ENCODE results near the gene WDR72. TPM values are rescaled to one million over a fixed set of nuclear protein-coding genes. Genes with fewer than 3 reads are reported as not detected.

WDR72 gene
- total RNA-seq, 1 donor = not detected

DNA sequence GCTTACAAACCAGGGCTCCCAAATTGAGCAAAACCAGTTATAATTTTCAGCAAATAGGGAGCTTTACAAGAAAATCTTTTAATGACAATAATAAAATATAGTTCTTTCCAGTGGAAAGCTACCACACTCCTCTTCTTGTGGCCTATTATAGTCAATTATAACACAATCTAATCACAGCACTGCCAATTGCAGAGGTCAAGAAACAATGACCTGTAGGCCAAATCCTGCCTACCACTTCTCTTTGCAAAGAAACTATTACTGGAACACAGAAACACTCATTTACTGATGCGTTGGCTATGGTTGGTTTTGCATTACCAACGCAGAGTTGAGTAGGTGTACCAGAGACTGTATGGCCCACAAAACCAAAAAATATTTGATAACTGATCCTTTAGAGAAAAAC is 110.5 kb downstream of the WDR72 start:
- H3K4me3 ChIP-seq (ENCODE audit: low read depth, low read length) = no peak overlapping the region
- TF ChIP-seq, protein P1, sequence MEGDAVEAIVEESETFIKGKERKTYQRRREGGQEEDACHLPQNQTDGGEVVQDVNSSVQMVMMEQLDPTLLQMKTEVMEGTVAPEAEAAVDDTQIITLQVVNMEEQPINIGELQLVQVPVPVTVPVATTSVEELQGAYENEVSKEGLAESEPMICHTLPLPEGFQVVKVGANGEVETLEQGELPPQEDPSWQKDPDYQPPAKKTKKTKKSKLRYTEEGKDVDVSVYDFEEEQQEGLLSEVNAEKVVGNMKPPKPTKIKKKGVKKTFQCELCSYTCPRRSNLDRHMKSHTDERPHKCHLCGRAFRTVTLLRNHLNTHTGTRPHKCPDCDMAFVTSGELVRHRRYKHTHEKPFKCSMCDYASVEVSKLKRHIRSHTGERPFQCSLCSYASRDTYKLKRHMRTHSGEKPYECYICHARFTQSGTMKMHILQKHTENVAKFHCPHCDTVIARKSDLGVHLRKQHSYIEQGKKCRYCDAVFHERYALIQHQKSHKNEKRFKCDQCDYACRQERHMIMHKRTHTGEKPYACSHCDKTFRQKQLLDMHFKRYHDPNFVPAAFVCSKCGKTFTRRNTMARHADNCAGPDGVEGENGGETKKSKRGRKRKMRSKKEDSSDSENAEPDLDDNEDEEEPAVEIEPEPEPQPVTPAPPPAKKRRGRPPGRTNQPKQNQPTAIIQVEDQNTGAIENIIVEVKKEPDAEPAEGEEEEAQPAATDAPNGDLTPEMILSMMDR (IDR thresholded peaks at IDR 0.05; ENCODE audit: insufficient read depth, low read depth, low read length) = no peak
- no peak for DNase-seq (ENCODE audit: low read depth)

DNA sequence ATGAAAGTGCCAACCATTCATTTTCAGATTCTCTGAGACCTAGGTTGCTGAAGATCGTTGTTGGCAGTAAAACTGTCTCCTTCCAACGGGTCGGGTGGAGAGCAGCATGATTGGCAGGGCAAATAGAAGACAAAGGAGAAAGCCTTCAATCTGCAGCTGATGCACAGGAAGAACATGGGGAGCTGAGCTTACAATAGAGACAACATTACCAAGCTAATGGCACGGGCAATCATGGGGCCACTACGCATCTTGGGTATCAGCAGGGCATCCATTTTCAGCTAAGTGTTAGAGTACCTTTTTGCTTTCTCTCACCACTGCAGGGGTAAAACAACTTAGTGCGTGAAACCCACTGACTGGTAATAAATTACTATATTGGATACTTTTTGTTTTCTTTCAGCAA is 114.8 kb downstream of the WDR72 start:
- DNase-seq (ENCODE audit: low read depth) = no peak
- no peak overlapping the region for H3K4me3 ChIP-seq (ENCODE audit: low read depth, low read length)
- TF ChIP-seq, protein P1 (IDR thresholded peaks at IDR 0.05; ENCODE audit: insufficient read depth, low read depth, low read length) = no peak

DNA sequence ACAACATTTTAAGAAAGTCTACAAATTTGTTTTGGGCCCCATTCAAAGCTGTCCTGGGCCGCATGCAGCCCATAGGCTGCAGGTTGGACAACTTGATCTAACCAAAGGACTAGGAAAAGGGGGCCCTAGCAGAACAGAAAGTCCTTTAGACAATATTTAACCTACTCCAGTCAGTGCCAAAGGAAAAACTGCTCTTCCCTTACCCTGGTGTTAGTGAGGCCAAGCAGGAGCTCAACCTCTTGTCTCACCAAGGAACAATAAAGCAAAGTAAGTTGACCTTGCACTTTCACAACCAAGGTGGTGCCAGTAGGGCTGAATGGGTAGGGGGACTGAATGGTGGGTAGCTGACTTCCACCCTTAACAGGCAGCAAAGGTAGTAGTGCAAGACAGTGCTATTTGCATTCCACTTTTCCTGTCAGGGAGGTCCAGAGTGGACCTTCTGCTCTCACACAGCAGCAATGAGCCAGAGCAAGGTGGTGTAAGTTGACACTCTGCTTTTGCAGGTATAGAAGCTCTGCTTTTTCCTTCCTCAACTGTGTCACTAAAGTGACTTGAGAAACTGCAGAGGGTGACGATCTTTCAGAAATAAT is 124.9 kb downstream of the WDR72 start:
- H3K4me3 ChIP-seq (ENCODE audit: low read depth, low read length) = no peak overlapping the region
- TF ChIP-seq, protein P1 (IDR thresholded peaks at IDR 0.05; ENCODE audit: insufficient read depth, low read depth, low read length) = no peak
- no peak for DNase-seq (ENCODE audit: low read depth)

DNA sequence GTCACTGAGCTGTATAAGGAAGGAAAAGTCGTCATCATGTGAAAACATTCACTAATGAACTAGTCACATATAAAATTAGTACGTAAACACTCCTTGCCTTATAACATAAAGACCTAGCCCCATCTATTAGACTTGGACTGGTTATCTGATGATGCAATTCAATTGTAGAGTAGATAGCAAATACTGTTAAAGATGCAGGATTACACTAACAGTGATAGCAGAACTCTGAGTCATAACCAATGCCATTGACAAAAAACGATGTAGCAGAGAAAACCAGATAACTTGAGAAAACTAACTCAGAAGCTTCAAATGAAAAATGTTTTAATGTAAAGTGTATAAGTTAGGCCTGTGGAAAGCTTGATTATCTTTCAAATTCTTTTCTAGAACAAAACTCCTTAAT is 132.2 kb downstream of the WDR72 start:
- H3K4me3 ChIP-seq (ENCODE audit: low read depth, low read length) = no peak overlapping the region
- TF ChIP-seq, protein P1 (IDR thresholded peaks at IDR 0.05; ENCODE audit: insufficient read depth, low read depth, low read length) = no peak
- DNase-seq (ENCODE audit: low read depth) = no peak

DNA sequence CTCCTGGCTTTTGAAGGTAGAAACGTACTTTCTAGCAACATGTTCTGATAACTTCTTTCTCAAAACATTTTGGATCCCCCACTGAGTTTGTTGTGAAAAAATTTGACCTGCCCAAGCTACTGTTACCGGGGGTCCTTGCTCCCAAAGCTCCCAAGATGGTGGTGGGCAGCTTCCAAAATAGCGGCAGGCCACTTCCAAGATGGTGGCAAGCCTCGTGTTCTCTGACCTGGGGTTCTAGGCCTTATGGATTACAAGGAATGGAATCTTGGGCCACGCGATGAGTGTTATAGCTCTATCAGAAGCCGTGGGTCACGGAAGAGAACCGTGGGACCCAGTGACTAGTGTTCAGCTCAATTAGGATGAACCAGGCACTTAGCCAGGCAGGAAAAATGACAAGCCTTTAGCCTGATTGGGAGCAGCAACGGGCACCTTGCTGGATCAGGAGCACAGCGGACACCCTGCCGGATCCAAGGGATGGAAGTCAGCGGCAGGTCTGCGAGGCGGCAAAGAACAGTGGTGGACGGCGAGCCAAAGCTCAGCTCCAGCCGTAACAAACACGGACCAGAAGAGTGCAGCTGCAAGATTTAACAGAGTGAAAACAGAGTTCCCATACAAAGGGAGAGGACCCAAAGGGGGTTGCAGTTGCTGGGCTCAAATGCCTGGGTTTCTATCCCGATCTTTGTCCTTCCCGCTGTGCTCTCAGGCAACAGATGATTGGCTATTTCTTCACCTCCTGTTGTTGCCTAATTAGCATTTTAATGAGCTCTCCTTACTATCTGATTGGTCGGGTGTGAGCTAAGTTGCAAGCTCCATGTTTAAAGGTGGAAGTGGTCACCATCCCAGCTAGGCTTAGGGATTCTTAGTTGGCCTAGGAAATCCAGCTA is 133.3 kb downstream of the WDR72 start:
- TF ChIP-seq, protein P1 (IDR thresholded peaks at IDR 0.05; ENCODE audit: insufficient read depth, low read depth, low read length) = no peak
- DNase-seq (ENCODE audit: low read depth) = no peak
- H3K4me3 ChIP-seq (ENCODE audit: low read depth, low read length) = no peak overlapping the region

DNA sequence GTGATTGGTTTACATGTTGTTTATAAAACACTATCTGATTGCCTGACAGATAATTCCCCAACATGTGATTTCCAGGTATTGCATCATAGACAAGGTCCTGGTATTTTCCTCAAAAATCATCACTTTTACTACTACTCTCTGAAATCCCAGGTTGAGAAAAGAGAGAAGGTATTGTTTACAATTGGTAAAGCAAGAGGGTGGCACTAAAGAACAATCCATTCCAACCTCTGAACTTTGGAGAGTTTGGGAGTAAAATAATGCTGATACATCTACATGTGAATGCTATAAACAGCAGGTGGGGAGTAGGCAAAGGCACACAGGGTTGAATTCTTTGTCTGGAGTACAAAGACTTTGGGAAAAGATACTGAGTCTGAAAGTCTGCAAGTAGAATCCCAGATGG is 134.2 kb downstream of the WDR72 start:
- no peak for DNase-seq (ENCODE audit: low read depth)
- H3K4me3 ChIP-seq (ENCODE audit: low read depth, low read length) = no peak overlapping the region
- TF ChIP-seq, protein P1 (IDR thresholded peaks at IDR 0.05; ENCODE audit: insufficient read depth, low read depth, low read length) = no peak
